ENCODE data around the gene SMIM41. TPM values are rescaled to one million over a fixed set of nuclear protein-coding genes. Genes with fewer than 3 reads are reported as not detected.

The SMIM41 gene
- polyA plus RNA-seq, 3 donors from 2014 or later: not detected

DNA sequence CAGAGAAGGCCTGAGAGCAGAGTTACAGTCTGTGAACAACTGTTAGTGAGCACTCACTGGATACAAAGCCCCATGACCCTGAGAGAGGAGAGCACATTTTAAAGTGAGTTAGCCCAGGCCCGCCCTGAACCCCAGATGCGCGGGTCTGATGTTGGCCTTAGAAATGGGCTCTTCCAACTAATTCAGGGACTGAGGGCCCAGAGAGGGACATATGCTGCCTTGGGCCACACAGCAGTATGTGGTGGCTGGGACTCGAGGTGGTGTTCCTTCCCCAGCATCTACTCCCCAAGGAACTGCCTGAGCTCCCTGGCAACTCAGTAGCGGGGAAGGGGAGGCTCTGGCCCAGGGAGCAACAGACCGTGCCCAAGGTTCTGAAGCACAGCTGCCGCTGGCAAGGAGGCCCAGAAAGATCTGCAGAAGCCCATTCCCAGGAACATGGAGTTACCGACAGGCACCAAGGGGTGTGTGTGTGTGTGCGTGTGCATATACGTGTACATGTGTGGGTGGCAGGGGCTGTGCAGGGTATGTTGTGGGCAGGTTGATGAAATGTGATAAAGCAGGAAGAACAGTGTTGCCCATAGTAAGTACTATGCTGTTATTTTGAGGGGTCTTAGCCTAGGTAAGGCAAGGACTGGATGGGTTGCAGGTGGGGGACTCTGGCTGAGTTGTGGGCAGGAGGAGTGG is 71.8 kb downstream of the SMIM41 start:
- Mint-ChIP-seq H3K9me3 (no peaks in the 10 kb centered on the region), H3K4me3 (peak overlapping the region; percentile 16 to 68 (median 58)), H3K27me3 (ENCODE audit: low read depth in 3 of 3) (peaks cover 0 to 3% (median 2%) of the 10 kb centered on the region in 3 donors), H3K27ac (no peak overlapping the region), H3K36me3 (no peaks in the 10 kb centered on the region), H3K4me1 (peaks cover 7 to 10% of the 10 kb centered on the region in 2 donors)
- DNase-seq: no peak

DNA sequence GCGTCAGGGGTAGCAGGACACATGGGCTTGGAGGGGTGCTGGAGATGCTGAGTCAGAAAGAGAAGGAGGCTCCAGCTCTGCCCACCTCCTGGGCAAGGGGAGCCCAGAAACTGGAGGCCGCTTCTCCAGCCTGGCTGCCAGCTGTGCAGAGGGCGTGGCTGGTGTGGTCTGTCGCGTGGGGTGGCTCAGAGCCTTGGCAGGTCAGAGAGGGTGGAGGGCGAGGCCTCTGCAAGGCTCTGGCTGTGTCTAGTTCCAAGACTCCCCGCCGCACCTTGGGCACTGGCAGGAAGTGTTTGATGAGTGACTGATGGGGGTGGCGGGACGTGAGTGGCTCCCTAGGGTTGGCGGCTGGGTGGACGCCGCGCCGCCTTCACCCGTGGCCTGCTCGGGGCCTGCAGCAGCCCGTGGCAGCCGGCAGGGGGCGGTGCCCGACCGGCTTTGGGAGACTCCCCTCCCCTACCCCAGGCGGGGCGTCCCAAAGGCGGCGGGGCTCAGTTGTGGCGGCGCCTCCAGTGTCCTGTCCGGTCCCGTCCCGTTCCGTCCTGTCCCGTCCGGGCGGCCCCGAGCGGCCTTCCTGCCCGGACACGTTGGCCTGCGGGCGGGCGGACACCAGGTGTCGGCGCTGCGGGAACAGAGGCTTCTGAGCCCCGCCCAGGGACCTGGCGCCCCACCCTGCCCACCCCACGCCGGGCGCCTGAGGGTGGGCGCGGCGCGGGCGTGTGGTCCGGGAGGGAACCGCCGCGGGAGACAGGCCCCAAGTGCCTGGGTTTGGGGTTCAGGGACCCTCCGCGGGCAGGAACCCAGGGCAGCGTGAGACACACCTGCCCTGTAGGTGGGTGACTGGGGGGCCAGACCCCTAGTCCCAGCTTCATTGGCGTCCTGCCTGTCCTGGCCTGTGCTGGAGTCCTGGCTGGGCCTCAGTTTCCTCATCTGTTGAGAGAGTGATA is 72.6 kb downstream of the SMIM41 start:
- Mint-ChIP-seq H3K4me3 (peak overlapping the region; percentile 16 to 68 (median 58)), H3K9me3 (no peaks in the 10 kb centered on the region), H3K27me3 (ENCODE audit: low read depth in 3 of 3) (peaks cover 0 to 3% (median 2%) of the 10 kb centered on the region in 3 donors), H3K4me1 (peaks cover 7 to 10% of the 10 kb centered on the region in 2 donors), H3K27ac (no peak overlapping the region), H3K36me3 (no peaks in the 10 kb centered on the region)
- DNase-seq: peak; percentile 59 to 65 (median 64)

DNA sequence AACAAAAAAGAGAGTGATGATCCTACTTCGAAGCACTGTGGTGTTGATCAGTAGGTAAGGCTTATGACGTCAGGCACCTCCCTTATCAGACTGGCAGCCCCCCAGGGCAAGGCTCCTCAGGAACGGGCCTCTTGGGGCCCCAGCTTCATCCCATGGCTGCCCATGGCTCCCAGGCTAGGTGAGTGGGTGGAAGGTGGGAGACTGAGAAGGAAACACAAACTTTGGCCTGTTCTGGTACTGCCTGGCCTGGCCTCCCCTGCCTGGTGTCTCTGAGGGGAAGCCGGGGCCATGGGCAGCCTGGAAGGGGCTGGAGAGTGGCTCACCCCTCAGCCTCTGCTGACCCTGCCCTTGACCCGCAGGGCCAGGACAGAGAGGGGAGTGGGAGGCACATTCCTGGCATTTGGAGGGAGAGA is 73.4 kb downstream of the SMIM41 start:
- peaks cover 0 to 2% (median 2%) of the 10 kb centered on the region in 3 donors for H3K27me3 Mint-ChIP-seq (ENCODE audit: low read depth in 3 of 3)
- H3K36me3 Mint-ChIP-seq: no peaks in the 10 kb centered on the region
- no peaks in the 10 kb centered on the region for H3K9me3 Mint-ChIP-seq
- H3K4me1 Mint-ChIP-seq: peaks cover 7 to 10% of the 10 kb centered on the region in 2 donors
- no peak for DNase-seq
- no peak overlapping the region for H3K27ac Mint-ChIP-seq
- H3K4me3 Mint-ChIP-seq: peak overlapping the region in 1 of 5 donors; percentile 13

DNA sequence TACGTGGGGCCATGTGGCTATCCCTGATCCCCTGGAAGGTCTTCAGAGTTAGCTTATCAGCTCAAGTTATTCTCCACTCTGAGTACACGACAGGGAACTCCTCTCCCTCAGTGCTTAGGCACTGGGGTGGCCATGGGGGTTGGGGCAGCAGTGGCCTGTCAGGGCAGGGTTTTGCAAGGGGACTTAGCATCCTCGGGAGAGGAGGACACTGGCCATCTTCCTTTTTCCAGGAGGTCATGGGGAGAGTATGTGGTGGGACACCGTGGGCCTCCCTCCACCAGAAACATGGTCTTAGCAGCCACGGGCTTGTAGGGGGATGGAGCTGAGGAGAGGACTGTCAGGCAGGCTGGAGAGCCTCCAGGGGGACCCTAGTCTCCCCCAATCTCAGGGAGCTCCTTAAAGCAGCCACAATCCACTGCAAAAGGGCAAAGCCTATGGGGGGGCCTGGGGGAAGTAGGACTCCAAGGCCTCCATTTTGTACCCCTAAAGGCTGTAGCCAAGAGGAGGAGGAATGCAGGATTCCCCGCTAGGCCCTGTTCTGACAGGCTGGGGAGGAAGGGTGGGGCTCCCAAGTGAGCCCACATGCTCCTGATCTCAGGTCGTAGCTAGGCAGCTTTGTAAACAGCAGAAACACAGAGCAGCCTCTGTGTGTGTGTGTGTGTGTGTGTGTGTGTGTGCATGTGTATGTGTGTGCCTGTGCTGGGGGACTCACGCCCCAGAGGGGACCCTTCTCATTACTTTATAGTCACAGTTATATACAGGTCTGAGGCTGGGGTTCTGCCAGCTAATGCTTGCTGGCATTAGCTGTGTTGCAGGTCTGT is 75.8 kb downstream of the SMIM41 start:
- H3K27ac Mint-ChIP-seq: no peak overlapping the region
- no peak for DNase-seq
- no peaks in the 10 kb centered on the region for H3K9me3 Mint-ChIP-seq
- peaks cover 0 to 2% (median 2%) of the 10 kb centered on the region in 3 donors for H3K27me3 Mint-ChIP-seq (ENCODE audit: low read depth in 3 of 3)
- H3K4me3 Mint-ChIP-seq: no peak overlapping the region
- no peaks in the 10 kb centered on the region for H3K36me3 Mint-ChIP-seq
- H3K4me1 Mint-ChIP-seq: peaks cover 7 to 10% of the 10 kb centered on the region in 2 donors

DNA sequence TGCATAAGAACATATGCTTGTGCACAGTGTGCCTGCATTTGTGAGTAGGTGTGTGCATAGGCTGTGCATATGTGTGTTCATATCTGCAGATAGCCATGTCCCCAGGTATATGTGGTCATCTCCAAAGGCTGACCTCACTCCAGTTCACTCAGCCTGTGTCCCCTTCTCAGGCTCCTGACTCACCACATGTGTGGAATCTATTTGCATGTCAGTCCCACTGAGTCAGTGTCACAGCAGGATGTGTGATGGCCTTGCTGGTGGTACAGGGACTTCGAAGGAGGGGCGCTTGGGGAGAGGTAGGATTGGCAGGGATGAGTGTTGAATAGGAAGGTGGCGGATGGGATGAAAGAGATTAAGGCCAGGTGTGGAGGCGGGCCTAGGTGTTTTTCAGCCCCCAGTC is 76.8 kb downstream of the SMIM41 start:
- peaks cover 0 to 2% (median under 1%) of the 10 kb centered on the region in 3 donors for H3K27me3 Mint-ChIP-seq (ENCODE audit: low read depth in 3 of 3)
- no peak overlapping the region for H3K4me3 Mint-ChIP-seq
- H3K9me3 Mint-ChIP-seq: no peaks in the 10 kb centered on the region
- DNase-seq: no peak
- H3K4me1 Mint-ChIP-seq: peaks cover 6 to 9% of the 10 kb centered on the region in 2 donors
- H3K36me3 Mint-ChIP-seq: no peaks in the 10 kb centered on the region
- no peak overlapping the region for H3K27ac Mint-ChIP-seq

DNA sequence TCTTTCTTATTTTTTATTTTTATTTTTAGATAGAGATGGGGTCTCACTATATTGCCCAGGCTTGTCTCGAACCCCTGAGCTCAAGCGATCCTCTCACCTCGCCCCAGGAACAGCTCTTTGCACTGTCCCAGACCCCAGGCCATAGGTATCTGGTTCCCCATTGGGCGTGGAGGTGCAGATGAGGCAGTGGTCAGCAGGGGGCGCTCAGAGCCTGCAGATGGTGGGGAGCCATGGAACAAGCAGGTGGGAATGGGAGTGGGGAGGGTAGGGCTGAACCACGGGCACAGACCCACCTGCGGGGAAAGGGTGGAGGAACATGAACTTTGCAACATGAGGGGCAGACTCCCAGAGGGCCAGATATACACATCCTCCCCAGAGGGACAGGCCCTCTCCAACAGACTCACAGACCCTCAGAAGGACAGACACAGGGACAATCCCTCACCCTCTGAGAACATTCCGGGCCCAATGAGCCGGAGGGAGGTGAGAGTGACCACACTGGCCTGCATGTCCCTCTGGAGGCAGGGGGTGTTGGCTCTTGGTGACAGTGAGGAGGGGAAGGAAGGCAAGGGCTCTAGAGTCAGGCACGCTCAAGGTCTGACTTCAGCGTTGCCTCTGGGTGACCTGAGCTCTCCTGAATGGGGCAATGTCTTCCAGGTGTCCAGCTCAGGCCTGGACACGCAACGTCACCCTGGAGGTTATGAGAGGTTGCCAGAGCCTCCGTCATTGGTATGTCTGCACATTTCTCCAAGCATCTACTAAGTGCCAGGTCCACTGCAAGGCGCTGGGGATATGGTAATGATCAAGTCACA is 77.5 kb downstream of the SMIM41 start:
- no peaks in the 10 kb centered on the region for H3K9me3 Mint-ChIP-seq
- H3K27me3 Mint-ChIP-seq (ENCODE audit: low read depth in 3 of 3): peaks cover 0 to 2% (median 2%) of the 10 kb centered on the region in 3 donors
- H3K4me1 Mint-ChIP-seq: peaks cover 0 to 6% of the 10 kb centered on the region in 2 donors
- H3K36me3 Mint-ChIP-seq: no peaks in the 10 kb centered on the region
- no peak overlapping the region for H3K4me3 Mint-ChIP-seq
- peak; percentile 53 to 62 (median 60) for DNase-seq
- H3K27ac Mint-ChIP-seq: no peak overlapping the region

DNA sequence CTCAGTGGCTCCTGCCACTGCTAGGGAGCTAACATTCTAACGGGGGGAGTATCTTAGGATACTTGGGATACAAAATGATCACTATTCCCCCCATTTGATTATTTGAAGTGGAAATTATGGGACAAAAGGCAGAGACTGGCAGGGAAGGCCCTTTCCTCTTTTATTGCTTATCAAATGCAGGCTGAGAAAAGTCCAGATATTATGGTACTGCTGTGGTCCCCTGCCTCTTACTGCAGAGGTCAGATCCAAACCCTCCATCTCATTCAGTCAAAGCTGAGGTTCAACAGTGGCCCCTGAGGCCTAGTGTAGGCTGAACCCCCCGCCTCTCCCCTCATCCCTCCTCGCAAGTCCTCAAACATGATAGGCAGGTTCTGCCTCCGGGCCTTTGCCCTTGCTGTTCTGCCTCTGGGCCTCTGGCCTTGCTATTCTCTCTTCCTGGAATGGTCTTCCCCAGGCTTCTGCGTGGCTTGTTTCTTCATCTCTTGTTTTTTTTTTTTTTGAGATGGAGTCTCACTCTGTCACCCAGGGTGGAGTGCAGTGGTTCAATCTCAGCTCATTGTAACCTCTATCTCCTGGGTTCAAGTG is 78.2 kb downstream of the SMIM41 start:
- Mint-ChIP-seq H3K27me3 (ENCODE audit: low read depth in 3 of 3) (peaks cover 0 to 2% (median 2%) of the 10 kb centered on the region in 3 donors), H3K9me3 (no peaks in the 10 kb centered on the region), H3K4me1 (peaks cover 0 to 5% of the 10 kb centered on the region in 2 donors), H3K27ac (no peak overlapping the region), H3K4me3 (no peak overlapping the region), H3K36me3 (no peaks in the 10 kb centered on the region)
- no peak for DNase-seq

Other genes with a start within 250 kb of the SMIM41 start
- under 1 TPM in 1 of 3 donors, not detected in 2; 0.07 TPM for gene FIGNL2, start 231.0 kb upstream of the SMIM41 start, polyA plus RNA-seq
- gene ANKRD33, start 191.6 kb upstream of the SMIM41 start, polyA plus RNA-seq: not detected
- under 1 TPM in 1 of 3 donors, not detected in 2; 0.14 TPM for gene ACVRL1, start 172.2 kb upstream of the SMIM41 start, polyA plus RNA-seq
- gene ACVR1B, start 128.0 kb upstream of the SMIM41 start, polyA plus RNA-seq: 1 to 10 TPM in 1 of 3 donors, under 1 TPM in 1, not detected in 1; 0.52 to 1.4 TPM
- gene TAMALIN, start 72.8 kb upstream of the SMIM41 start, polyA plus RNA-seq: 1 to 10 TPM; 1.1 to 3.1 (median 1.2) TPM
- 1 to 10 TPM in 2 of 3 donors, under 1 TPM in 1; 0.83 to 2.1 (median 1.3) TPM for gene NR4A1, start 28.3 kb upstream of the SMIM41 start, polyA plus RNA-seq
- gene ATG101, start 9.7 kb upstream of the SMIM41 start, polyA plus RNA-seq: 10 to 100 TPM; 25.8 to 50.8 (median 32.2) TPM
- not detected for gene KRT80, start 112.3 kb downstream of the SMIM41 start, polyA plus RNA-seq
- gene KRT7, start 153.5 kb downstream of the SMIM41 start, polyA plus RNA-seq: not detected
- 10 to 100 TPM in 2 of 3 donors, 1 to 10 TPM in 1; 6.6 to 13.1 (median 12.5) TPM for gene KRT86, start 194.9 kb downstream of the SMIM41 start, polyA plus RNA-seq
- 1 to 10 TPM; 2.2 to 3.7 (median 3.6) TPM for gene KRT81, start 211.8 kb downstream of the SMIM41 start, polyA plus RNA-seq
- gene KRT83, start 241.7 kb downstream of the SMIM41 start, polyA plus RNA-seq: not detected